Epidermal melanocyte (primary cell): ENCODE measurements around the gene PNPLA7.
"Not testable (repeated sequence)": the region's sequence is repeated elsewhere in the genome, so short reads cannot be mapped to it uniquely, and the experiment has no call there.

Source experiments
- DNase-seq: peaks from one replicate; pipeline ENCODE4 v3.0.0; 2011; ENCODE audit warnings: low spot score; ENCODE audit not compliant: insufficient read length

The PNPLA7 gene

DNA sequence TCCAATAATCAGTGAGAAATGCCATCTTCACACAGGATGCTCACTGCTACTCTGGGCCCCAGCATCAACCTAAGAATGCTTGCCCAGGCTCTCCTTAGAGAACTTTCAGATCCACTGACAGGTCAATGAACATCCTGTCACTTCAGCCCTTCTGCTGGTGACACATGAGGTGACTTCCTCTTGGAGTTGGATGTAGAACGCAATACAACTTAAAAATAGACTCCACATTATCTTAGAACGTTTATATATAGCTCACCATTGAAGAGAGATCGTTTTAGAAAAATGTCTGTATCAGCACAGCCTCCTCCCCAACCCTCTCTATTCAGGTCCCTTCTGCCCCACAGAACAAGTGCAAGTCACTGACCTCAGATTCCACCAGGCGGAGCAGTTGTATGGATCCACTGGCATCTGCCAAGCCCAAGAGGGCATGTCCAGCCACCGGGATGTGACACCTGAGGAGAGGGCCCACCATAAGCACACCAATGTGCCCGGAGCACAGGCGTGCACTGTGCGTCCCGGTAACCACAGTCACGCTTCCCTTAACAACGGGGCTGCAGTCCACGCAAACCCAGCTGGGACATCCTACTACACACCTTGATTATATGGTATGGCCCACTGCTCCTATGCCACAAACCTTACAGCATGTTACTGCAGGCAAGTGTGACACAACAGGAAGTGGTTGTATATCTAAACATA lies 25.7 kb upstream of the PNPLA7 start:
- DNase-seq = peak; percentile 12

DNA sequence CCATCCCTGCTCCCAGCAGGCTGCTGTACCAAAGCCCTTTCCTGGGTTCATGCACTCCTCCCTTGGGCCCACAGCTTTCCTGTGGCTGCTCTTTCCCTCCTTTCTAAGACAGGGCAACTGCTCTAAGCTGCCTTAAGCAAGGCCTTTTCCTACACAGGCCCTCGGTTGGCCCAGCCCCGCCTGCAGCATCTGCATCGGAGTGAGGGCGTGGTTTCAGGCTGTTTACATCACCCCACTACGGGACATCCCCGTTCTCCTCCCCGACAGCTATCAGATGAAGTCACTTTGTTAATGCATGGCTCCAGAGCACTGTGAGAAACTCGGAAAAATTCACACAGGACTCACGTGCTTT lies 25.1 kb upstream of the PNPLA7 start:
- no peak for DNase-seq

GRCh38 chr9:137574192-137574591 lies 24.0 kb upstream of the PNPLA7 start:
- peak; percentile 8 for DNase-seq

GRCh38 chr9:137570566-137570965 lies 20.4 kb upstream of the PNPLA7 start:
- DNase-seq = no peak

DNA sequence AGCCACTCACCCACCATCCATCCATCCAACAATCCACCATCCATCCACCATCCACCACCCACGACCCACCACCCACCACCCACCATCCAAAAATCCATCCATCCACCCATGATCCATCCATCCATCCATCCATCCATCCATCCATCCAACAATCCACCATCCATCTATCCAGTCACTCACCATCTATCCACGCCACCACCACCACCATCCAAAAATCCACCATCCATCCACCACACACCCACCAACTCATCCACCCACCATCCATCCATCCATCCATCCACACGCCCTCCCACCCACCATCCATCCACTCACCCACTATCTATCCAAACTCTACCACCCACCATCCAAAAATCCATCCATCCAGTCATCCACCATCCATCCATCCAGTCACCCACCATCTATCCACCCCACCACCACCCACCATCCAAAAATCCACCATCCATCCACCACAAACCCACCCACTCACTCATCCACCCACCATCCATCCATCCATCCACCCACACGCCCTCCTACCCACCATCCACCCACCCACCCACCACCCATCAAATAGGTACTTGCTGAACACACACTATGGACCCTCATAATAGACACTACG lies 19.5 kb upstream of the PNPLA7 start:
- no peak for DNase-seq

DNA sequence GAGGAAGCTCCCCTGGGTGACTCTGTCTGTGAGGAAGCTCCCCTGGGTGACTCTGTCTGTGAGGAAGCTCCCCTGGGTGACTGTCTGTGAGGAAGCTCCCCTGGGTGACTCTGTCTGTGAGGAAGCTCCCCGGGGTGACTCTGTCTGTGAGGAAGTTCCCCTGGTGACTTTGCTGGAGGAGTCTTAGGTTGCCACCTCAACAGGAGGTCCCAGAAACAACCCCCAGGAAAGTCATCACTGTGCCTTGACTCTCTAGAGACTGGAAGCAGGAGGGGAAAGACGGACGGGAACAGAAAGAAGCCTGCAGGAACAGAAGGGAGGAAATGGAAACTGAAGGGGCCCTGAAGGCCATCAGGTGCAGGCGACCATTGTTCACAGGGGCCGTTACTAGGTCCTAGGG lies 18.2 kb upstream of the PNPLA7 start:
- not testable (repeated sequence) for DNase-seq

GRCh38 chr9:137564817-137565411 lies 14.7 kb upstream of the PNPLA7 start:
- no peak for DNase-seq

GRCh38 chr9:137564134-137564533 lies 13.9 kb upstream of the PNPLA7 start:
- no peak for DNase-seq

DNA sequence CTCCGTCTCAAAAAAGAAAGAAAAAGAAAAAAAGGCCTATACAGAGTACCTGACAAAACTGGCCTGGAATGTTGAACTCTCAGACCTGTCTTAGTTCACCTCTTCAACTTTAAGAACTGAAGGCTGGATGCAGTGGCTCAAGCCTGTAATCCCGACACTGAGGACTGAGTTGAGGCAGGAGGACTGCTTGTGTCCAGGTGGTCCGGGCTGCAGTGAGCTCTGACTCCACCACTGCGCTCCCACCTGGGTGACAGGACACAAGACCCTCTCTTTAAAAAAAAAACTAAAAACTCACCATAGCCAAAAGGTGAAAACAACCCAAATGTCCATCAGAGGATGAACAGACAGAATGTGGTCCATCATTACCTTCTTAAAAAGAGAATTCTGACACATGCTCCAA lies 7.9 kb upstream of the PNPLA7 start:
- no peak for DNase-seq

GRCh38 chr9:137556069-137556838 lies 6.1 kb upstream of the PNPLA7 start:
- no peak for DNase-seq

- no peak for DNase-seq
Observed at GRCh38 chr9:137555179-137555578, 5.0 kb upstream of the PNPLA7 start.

GRCh38 chr9:137554349-137554748 lies 4.1 kb upstream of the PNPLA7 start:
- DNase-seq = no peak

DNA sequence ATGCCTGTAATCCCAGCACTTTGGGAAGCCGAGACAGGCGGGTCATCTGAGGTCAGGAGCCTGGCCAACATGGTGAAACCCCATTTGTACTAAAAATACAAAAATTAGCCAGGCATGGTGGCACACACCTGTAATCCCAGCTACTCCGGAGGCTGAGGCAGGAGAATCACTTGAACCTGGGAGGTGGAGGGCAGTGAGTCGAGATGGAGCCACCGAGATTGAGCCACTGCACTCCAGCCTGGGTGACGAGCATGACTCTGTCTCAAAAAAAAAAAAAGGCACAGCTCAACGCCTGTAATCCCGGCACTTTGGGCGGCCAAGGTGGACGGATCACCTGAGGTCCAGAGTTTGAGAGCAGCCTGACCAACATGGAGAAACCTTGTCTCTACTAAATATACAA lies 3.5 kb upstream of the PNPLA7 start:
- DNase-seq = not testable (repeated sequence)

DNA sequence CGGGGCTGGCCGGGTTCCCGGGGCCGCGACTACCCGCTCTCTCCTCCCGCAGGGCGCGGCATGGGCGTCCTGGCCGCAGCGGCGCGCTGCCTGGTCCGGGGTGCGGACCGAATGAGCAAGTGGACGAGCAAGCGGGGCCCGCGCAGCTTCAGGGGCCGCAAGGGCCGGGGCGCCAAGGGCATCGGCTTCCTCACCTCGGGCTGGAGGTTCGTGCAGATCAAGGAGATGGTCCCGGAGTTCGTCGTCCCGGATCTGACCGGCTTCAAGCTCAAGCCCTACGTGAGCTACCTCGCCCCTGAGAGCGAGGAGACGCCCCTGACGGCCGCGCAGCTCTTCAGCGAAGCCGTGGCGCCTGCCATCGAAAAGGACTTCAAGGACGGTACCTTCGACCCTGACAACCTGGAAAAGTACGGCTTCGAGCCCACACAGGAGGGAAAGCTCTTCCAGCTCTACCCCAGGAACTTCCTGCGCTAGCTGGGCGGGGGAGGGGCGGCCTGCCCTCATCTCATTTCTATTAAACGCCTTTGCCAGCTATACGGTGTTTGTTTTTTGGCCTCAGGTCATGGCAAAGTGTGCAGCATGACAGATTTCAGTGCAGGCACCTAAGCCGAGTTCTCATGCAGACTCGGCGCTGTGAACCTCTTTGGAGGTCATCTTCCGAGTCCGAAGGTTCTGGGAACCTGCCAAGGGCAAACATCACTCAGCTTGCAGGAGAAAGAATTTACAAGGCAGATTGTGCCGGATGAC lies 2.0 kb upstream of the PNPLA7 start:
- peak; percentile 46 for DNase-seq

DNA sequence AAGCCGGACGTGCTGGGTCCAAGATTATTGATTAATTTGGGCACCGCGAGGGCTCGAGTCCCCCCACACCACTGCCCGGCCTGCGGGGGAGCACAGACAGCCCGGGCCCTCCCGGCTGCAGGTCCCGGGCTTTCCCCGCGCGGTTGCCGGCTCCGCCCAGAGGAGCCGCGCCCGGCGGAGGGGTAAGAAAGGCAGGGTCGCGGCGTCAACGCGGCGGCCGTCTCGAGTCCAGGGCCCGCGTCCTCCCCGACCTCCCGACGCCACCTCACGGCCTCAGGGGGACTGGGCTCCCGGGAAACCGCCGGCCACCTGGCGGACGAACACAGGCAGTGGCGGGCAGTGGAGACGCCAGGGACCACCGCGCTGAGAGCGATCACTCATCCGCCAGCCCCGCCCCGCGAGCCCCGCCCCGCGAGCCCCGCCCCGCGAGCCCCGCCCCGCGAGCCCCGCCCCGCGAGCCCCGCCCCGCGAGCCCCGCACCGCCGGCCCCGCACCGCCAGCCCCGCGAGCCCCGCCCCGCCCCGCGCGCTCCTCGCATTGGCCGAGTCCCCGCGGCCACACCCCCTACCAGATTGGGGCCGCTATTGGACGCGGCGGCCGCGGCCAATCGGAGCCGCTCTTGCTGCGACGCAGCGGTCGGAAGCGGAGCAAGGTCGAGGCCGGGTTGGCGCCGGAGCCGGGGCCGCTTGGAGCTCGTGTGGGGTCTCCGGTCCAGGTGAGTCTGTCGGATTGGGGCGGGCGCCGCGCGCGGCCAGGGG lies 1.2 kb upstream of the PNPLA7 start, which contains the start of gene MRPL41:
TSS of gene MRPL41 (plus strand) at position 616 of the 758 bp plus-strand sequence. CDS start 203 bp downstream, outside the sequence.
- peak; percentile 97 for DNase-seq

DNA sequence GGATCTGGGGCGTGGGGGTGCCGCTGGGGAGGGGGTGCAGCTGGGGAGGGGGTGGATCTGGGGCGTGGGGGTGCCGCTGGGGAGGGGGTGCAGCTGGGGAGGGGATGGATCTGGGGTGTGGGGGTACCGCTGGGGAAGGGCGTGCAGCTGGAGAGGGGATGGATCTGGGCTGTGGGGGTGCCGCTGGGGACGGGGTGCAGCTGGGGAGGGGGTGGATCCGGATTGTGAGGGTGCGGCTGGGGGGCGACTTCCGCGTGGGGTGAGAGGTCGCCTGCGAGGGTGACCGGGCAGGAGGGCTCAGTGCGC lies 709 bp upstream of the PNPLA7 start:
- DNase-seq = not testable (repeated sequence)

- no peak for DNase-seq
Observed at GRCh38 chr9:137547687-137548543, 2.3 kb downstream of the PNPLA7 start.

GRCh38 chr9:137545123-137545522 lies 5.1 kb downstream of the PNPLA7 start:
- DNase-seq = no peak

DNA sequence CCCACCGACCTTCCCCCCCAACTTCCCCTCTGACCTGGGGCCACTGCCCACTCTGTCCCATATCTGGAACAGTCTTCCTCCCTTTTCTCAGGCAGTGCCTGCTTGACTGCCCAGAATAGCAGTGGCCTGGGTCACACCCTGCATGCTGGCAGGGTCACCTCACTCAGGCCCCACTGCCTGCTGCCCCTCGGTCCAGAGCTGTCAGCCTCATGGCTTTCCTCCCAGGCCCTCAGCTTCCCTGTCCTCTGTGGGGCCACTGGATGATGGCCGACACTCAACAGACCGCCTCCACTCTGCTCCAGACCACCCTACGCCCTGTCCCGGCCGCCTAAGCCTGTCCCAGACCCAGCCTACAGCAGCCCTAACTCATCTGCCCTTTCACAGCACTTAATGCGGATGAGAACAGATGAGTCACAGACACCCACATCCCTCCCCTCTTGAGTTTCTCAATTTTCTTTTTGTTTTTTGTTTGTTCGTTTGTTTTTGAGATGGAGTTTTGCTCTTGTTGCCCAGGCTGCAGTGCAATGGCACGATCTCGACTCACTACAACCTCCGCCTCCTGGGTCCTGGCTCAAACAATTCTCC lies 5.9 kb downstream of the PNPLA7 start:
- DNase-seq = no peak
